ENCODE measurements around the gene PUS3.
A peak's percentile ranks its signal among the peaks of the same experiment; 100 is the strongest.

The PUS3 gene

DNA sequence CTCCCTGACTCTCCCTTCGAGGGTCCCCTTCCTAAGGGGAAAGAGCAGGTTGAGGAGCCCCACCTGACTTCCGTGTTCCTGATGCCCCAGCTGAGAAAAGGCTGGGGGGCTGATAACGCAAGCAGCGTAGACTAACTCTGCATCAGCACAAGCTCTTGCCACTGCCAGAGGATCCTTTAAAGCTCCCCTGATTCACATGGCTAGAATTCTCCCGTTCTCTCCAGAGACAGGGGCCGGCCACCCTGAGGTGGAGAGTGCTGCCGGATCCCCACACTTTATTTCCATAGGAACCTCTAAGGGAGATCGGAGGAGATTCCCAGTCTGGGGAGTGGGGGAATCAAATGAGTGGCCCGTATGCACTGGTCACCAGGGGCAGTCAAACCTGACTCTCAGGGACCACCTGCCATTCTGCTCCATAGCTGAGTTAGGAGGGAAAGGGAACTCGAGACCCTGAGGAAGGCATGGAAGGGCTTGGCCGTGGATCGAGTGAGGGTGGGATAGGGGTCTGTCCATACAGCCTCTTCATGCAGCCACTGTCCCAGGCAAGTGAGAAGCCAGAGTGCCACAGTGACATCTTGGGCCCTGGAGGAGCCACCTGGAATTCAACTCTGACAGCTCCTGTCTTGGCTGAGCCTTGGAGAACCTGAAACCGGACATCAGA, 41.5 kb upstream of the PUS3 start:
- H3K9me3 ChIP-seq (ENCODE audit: control insufficient read depth, insufficient read depth, low read depth, low read length) = no peaks in the 10 kb centered on the region
- POLR2A ChIA-PET = no interaction called here
- CTCF ChIA-PET = interaction anchor here (0.5 to 4.2 kb wide), 8 partner anchors 12 to 1151 kb away, joined by 3 to 34 read pairs (median 6); partner anchors contain the start of gene CDON
- H3K27ac ChIP-seq (ENCODE audit: extremely low read depth, low read depth, low read length) = no peak overlapping the region
- H3K4me1 ChIP-seq (ENCODE audit: control insufficient read depth, insufficient read depth, low read length) = no peaks in the 10 kb centered on the region
- TF ChIP-seq SP7 (tag by site-specific recombination; IDR thresholded peaks at IDR 0.05) (no peak), KLF1 (tag by site-specific recombination; IDR thresholded peaks at IDR 0.05) (no peak), ZNF2 (tag by site-specific recombination; IDR thresholded peaks at IDR 0.05) (no peak), ZNF600 (tag by site-specific recombination; IDR thresholded peaks at IDR 0.05) (no peak), ZNF292 (tag by site-specific recombination; IDR thresholded peaks at IDR 0.05; ENCODE audit: borderline replicate concordance, low read depth) (no peak), ZEB2 (tag by site-specific recombination; IDR thresholded peaks at IDR 0.05) (no peak), ZNF658 (tag by site-specific recombination; IDR thresholded peaks at IDR 0.05) (no peak), ZNF558 (tag by site-specific recombination; IDR thresholded peaks at IDR 0.05) (no peak)
- TF ChIP-seq, protein P1, sequence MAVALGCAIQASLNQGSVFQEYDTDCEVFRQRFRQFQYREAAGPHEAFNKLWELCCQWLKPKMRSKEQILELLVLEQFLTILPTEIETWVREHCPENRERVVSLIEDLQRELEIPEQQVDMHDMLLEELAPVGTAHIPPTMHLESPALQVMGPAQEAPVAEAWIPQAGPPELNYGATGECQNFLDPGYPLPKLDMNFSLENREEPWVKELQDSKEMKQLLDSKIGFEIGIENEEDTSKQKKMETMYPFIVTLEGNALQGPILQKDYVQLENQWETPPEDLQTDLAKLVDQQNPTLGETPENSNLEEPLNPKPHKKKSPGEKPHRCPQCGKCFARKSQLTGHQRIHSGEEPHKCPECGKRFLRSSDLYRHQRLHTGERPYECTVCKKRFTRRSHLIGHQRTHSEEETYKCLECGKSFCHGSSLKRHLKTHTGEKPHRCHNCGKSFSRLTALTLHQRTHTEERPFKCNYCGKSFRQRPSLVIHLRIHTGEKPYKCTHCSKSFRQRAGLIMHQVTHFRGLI (tag by site-specific recombination; IDR thresholded peaks at IDR 0.05) = no peak
- TF ChIP-seq, protein P2, sequence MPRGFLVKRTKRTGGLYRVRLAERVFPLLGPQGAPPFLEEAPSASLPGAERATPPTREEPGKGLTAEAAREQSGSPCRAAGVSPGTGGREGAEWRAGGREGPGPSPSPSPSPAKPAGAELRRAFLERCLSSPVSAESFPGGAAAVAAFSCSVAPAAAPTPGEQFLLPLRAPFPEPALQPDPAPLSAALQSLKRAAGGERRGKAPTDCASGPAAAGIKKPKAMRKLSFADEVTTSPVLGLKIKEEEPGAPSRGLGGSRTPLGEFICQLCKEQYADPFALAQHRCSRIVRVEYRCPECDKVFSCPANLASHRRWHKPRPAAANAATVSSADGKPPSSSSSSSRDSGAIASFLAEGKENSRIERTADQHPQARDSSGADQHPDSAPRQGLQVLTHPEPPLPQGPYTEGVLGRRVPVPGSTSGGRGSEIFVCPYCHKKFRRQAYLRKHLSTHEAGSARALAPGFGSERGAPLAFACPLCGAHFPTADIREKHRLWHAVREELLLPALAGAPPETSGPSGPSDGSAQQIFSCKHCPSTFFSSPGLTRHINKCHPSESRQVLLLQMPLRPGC (tag by site-specific recombination; IDR thresholded peaks at IDR 0.05) = no peak
- no peaks in the 10 kb centered on the region for H3K36me3 ChIP-seq (ENCODE audit: control insufficient read depth in 2 of 2, insufficient read depth in 1 of 2, low read length in 2 of 2)
- no peak overlapping the region for H3K4me3 ChIP-seq (ENCODE audit: low read depth, low read length)

DNA sequence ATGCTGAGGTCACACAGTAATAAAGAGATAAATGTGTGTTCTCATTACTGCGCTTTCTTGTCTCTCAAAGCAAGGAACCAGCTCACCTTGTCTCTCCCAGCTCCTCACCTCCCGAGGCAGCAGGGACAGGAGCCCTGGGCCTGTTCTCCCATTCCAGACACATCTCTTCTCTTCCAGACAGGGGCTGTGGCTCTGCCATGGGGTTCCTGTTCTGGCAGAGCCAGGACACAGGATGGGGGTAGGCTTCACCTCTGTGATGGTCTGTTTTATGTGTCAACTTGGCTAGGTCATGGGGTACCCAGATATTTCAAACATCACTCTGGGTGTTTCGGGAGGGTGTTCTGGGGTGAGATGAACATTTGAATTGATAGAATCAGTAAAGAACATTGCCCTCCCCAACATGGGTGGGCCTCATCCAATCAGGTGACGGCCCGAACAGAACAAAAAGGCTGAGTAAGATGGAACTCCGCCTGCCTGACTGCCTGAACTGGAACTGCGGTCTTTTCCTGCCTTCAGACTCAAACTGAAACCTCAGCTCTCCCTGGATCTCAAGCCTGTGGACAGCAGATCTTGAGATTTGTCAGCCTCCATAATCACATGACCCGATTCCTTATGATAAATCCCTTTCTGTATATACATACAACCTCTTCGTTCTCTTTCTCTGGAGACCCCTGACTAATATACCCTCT, 40.8 kb upstream of the PUS3 start:
- no peaks in the 10 kb centered on the region for H3K4me1 ChIP-seq (ENCODE audit: control insufficient read depth, insufficient read depth, low read length)
- H3K36me3 ChIP-seq (ENCODE audit: control insufficient read depth in 2 of 2, insufficient read depth in 1 of 2, low read length in 2 of 2) = no peaks in the 10 kb centered on the region
- no peak overlapping the region for H3K4me3 ChIP-seq (ENCODE audit: low read depth, low read length)
- CTCF ChIA-PET = interaction anchor here (0.5 to 4.2 kb wide), 9 partner anchors 10 to 250 kb away, joined by 3 to 34 read pairs (median 8); partner anchors contain the start of gene CDON
- POLR2A ChIA-PET = interaction anchor here (2.0 kb wide), 1 partner anchor 118 kb away, joined by 5 read pairs; no protein-coding TSS in a partner anchor
- TF ChIP-seq ZNF530 (tag by site-specific recombination; IDR thresholded peaks at IDR 0.05; ENCODE audit: low read depth) (no peak), ZNF10 (tag by site-specific recombination; IDR thresholded peaks at IDR 0.05) (peak; percentile 99), ZFHX2 (tag by site-specific recombination; conservative IDR thresholded peaks at IDR 0.05) (no peak)
- H3K9me3 ChIP-seq (ENCODE audit: control insufficient read depth, insufficient read depth, low read depth, low read length) = no peaks in the 10 kb centered on the region
- no peak overlapping the region for H3K27ac ChIP-seq (ENCODE audit: extremely low read depth, low read depth, low read length)

DNA sequence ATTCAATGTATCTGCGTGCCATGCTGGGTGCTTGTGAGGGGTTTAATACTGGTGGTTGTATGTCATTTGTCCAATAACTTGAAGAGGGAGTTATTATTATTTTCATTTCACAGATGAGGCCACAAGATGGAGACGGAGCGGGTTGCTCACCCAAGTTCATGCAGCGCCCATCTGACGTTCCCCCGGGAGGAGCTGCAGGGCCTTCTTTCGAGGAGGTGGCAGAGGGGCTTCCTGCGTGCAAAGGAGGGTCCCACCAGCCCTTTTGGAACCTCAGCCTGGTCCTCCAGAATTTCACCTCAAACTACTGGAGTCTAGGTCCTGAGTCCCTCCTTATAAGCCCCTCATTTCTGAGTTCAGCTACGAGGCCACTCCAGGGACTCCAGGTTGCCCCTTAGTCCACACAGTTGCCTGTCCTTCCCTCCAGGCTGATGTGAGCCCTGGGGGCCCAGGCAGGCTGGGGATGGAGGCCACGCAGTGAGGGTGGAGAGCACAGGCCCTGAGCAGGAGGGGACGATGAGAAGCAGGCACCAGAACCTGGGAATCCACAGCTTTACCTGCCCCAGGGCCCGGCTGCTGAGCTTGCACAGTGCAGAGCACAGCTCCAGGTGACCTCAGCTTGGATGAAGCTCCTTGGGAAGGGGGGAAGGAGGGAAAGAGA, 39.9 kb upstream of the PUS3 start:
- no peak overlapping the region for H3K4me3 ChIP-seq (ENCODE audit: low read depth, low read length)
- TF ChIP-seq ZNF596 (tag by site-specific recombination; IDR thresholded peaks at IDR 0.05) (no peak), ZBTB21 (tag by site-specific recombination; IDR thresholded peaks at IDR 0.05) (no peak), ZNF623 (tag by site-specific recombination; IDR thresholded peaks at IDR 0.05) (no peak), ZNF510 (tag by site-specific recombination; IDR thresholded peaks at IDR 0.05; ENCODE audit: insufficient replicate concordance) (no peak), ZNF664 (tag by site-specific recombination; IDR thresholded peaks at IDR 0.05) (no peak), ZNF514 (tag by site-specific recombination; IDR thresholded peaks at IDR 0.05) (no peak), ZNF791 (tag by site-specific recombination; IDR thresholded peaks at IDR 0.05) (no peak), ZNF274 (IDR thresholded peaks at IDR 0.05; ENCODE audit: low read length) (no peak), ZNF274 (tag by site-specific recombination; IDR thresholded peaks at IDR 0.05; ENCODE audit: borderline replicate concordance) (no peak), KLF8 (tag by site-specific recombination; IDR thresholded peaks at IDR 0.05) (no peak)
- TF ChIP-seq, protein P3, sequence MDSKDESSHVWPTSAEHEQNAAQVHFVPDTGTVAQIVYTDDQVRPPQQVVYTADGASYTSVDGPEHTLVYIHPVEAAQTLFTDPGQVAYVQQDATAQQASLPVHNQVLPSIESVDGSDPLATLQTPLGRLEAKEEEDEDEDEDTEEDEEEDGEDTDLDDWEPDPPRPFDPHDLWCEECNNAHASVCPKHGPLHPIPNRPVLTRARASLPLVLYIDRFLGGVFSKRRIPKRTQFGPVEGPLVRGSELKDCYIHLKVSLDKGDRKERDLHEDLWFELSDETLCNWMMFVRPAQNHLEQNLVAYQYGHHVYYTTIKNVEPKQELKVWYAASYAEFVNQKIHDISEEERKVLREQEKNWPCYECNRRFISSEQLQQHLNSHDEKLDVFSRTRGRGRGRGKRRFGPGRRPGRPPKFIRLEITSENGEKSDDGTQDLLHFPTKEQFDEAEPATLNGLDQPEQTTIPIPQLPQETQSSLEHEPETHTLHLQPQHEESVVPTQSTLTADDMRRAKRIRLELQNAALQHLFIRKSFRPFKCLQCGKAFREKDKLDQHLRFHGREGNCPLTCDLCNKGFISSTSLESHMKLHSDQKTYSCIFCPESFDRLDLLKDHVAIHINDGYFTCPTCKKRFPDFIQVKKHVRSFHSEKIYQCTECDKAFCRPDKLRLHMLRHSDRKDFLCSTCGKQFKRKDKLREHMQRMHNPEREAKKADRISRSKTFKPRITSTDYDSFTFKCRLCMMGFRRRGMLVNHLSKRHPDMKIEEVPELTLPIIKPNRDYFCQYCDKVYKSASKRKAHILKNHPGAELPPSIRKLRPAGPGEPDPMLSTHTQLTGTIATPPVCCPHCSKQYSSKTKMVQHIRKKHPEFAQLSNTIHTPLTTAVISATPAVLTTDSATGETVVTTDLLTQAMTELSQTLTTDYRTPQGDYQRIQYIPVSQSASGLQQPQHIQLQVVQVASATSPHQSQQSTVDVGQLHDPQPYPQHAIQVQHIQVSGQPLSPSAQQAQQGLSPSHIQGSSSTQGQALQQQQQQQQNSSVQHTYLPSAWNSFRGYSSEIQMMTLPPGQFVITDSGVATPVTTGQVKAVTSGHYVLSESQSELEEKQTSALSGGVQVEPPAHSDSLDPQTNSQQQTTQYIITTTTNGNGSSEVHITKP (tag by site-specific recombination; IDR thresholded peaks at IDR 0.05) = no peak

More for the DNA sequence above, 39.9 kb upstream of the PUS3 start:
- H3K27ac ChIP-seq (ENCODE audit: extremely low read depth, low read depth, low read length) = no peak overlapping the region
- POLR2A ChIA-PET = interaction anchor here (2.0 kb wide), 1 partner anchor 119 kb away, joined by 5 read pairs; no protein-coding TSS in a partner anchor
- CTCF ChIA-PET = interaction anchor here (0.8 to 4.2 kb wide), 16 partner anchors 10 to 260 kb away, joined by 3 to 34 read pairs (median 6); partner anchors contain the start of gene CDON
- H3K36me3 ChIP-seq (ENCODE audit: control insufficient read depth in 2 of 2, insufficient read depth in 1 of 2, low read length in 2 of 2) = no peaks in the 10 kb centered on the region
- no peaks in the 10 kb centered on the region for H3K4me1 ChIP-seq (ENCODE audit: control insufficient read depth, insufficient read depth, low read length)
- H3K9me3 ChIP-seq (ENCODE audit: control insufficient read depth, insufficient read depth, low read depth, low read length) = no peaks in the 10 kb centered on the region

All from HEK293 (cell line).